Measurements from ENCODE around the gene IL17RA.

GRCh38 chr22:17109113-17109865 lies 24.5 kb downstream of the IL17RA start:
- TF ChIP-seq, protein P1, sequence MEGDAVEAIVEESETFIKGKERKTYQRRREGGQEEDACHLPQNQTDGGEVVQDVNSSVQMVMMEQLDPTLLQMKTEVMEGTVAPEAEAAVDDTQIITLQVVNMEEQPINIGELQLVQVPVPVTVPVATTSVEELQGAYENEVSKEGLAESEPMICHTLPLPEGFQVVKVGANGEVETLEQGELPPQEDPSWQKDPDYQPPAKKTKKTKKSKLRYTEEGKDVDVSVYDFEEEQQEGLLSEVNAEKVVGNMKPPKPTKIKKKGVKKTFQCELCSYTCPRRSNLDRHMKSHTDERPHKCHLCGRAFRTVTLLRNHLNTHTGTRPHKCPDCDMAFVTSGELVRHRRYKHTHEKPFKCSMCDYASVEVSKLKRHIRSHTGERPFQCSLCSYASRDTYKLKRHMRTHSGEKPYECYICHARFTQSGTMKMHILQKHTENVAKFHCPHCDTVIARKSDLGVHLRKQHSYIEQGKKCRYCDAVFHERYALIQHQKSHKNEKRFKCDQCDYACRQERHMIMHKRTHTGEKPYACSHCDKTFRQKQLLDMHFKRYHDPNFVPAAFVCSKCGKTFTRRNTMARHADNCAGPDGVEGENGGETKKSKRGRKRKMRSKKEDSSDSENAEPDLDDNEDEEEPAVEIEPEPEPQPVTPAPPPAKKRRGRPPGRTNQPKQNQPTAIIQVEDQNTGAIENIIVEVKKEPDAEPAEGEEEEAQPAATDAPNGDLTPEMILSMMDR (IDR thresholded peaks at IDR 0.05 in 8 of 11, conservative IDR thresholded peaks at IDR 0.05 in 3 of 11) = no peak
- no peak for TF ChIP-seq POLR2A (IDR thresholded peaks at IDR 0.05)
